ENCODE data around the gene ARL3.
"Not testable (repeated sequence)": the region's sequence is repeated elsewhere in the genome, so short reads cannot be mapped to it uniquely, and the experiment has no call there.

ARL3 gene

DNA sequence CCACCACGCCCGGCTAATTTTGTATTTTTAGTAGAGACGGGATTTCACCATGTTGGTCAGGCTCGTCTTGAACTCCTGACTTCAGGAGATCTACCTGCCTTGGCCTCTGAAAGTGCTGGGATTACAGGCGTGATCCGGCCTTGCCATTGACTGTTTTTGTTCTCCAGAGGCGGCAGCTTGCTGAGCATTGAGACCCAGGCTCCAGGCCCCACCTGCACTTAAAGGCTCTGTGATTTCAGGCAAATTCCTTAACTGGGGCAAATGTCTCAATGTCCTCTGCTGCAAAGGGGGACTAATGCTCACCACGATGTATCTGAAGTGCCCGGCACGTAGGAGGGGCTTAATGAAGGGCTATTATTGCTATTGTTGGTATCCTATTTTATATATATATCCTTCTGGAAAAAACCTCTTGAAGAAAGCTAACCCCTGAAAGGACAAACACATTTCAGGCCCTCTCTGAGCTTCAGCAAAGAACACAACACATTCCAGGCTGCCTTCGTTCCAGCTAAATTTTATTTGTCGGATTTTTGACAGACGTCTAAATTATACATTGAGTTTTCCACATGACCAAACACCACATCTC lies 40.9 kb downstream of the ARL3 start:
- Histone ChIP-seq H3K27ac (peak overlapping the region; percentile 93), H3K4me3 (ENCODE audit: low read depth, low read length) (no peak overlapping the region), H3K27me3 (replicated peaks) (no peaks in the 10 kb centered on the region), H3K36me3 (replicated peaks) (no peaks in the 10 kb centered on the region)
- DNase-seq: no peak
- no peak for TF ChIP-seq CTCF (IDR thresholded peaks at IDR 0.05; ENCODE audit: low read depth, low read length, missing control alignments)
- in situ Hi-C loops (cut with HindIII; ENCODE audit: low pct_ligation_motif_present, low sequenced_read_pairs): no loop called here

DNA sequence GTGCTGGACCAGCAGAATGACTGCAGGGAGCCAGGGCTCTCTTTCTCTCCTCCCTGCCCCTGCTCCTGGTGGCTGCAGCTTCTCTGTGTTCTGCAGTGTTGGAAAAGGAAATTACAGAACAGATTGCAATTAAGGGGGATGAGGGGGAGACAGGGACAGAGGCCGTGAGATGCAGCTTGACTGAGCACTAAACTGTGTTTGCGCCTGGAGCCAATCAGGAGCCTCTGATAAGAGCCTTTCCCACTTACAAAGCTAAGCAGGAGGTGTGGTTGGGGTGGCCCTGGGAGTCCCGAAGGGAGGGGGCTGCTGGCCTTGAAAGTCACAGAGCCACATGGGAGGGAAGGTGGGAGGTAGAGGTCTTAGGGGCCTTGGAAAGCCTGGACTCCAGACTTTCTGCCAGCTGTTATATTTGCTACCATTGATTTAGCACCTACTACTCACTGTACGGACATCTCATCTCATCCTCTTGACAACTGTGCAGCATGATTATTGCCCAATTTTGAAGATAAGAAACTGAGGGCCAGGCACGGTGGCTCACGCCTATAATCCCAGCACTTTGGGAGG lies 43.2 kb downstream of the ARL3 start:
- Histone ChIP-seq H3K27me3 (replicated peaks) (no peaks in the 10 kb centered on the region), H3K27ac (no peak overlapping the region), H3K4me3 (ENCODE audit: low read depth, low read length) (no peak overlapping the region), H3K36me3 (replicated peaks) (no peaks in the 10 kb centered on the region)
- TF ChIP-seq CTCF (IDR thresholded peaks at IDR 0.05; ENCODE audit: low read depth, low read length, missing control alignments): no peak
- in situ Hi-C loops (cut with HindIII; ENCODE audit: low pct_ligation_motif_present, low sequenced_read_pairs): no loop called here
- DNase-seq: no peak

DNA sequence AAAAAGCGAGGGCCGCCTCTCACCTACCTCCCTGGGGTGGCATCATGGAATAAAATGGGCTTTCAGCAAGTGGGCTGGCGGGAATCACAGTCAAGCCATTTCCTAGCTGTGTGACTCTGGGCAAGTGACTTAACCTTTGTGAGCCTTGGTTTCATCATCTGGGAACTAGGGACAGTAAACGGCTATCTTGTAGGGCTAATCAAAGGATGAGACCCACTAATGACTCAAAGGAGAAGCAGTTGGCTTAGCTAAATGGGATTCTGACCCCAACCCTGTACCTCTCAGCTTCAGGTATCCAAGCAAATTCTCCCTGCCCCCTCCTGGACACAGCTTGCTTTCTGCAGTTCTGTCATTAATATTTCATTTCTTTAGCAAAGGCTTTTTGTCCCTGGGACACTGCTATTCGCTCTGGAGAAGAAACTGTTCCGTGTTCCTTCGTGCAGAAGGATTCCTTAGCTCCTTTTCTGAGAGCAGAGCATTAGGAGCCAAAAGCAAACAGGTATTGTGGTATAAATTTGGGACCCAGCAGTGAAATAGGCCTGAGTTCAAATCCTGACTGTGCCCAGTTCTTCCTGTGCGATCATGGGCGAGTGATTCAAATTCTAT lies 44.0 kb downstream of the ARL3 start:
- Histone ChIP-seq H3K27me3 (replicated peaks) (no peaks in the 10 kb centered on the region), H3K4me3 (ENCODE audit: low read depth, low read length) (no peak overlapping the region), H3K27ac (no peak overlapping the region), H3K36me3 (replicated peaks) (no peaks in the 10 kb centered on the region)
- in situ Hi-C loops (cut with HindIII; ENCODE audit: low pct_ligation_motif_present, low sequenced_read_pairs): no loop called here
- no peak for TF ChIP-seq CTCF (IDR thresholded peaks at IDR 0.05; ENCODE audit: low read depth, low read length, missing control alignments)
- no peak for DNase-seq

- Histone ChIP-seq H3K27ac (no peak overlapping the region), H3K27me3 (replicated peaks) (no peaks in the 10 kb centered on the region), H3K4me3 (ENCODE audit: low read depth, low read length) (no peak overlapping the region), H3K36me3 (replicated peaks) (no peaks in the 10 kb centered on the region)
- DNase-seq: no peak
- in situ Hi-C loops (cut with HindIII; ENCODE audit: low pct_ligation_motif_present, low sequenced_read_pairs): no loop called here
- peak; percentile 80 for TF ChIP-seq CTCF (IDR thresholded peaks at IDR 0.05; ENCODE audit: low read depth, low read length, missing control alignments)
Measured at GRCh38 chr10:102669206-102670064, 44.8 kb downstream of the ARL3 start.

DNA sequence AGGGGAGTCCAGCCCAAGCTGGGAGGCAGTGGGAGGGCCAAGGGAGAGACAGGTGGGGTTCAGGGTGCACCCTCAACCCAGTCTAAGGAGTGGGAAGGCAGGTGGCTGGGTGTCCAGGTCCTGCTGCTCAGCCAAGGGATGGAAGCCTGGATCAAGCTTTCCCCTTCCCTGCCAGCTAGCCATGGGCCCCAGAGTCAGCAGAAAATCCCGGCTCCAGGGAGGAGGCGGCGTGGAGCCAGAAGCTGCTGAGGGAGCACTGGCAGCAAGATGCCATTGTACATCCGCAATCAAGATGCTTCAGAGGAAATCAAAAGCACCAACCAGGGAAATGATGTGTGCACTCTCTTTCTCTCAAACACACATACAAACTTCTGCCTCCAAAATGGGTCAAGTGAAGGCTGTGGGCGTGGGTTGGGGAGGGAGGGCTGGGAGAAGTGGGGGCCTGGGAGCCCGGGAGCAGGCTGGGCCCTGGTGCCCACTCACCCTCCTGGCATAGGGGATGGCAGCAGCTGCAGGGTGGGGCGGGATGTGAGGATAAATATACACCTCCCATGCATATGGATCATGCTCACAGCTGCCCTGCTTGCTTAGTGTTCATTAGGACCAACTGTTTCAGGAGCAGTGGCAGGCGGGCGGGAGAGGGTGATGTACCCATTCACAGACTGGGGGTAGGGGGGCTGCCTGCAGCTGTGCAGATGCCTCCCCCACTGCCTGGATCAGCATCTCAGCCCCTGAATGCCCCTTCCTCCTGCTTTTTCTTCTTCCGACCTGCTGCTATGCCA lies 45.7 kb downstream of the ARL3 start:
- Histone ChIP-seq H3K27ac (no peak overlapping the region), H3K36me3 (replicated peaks) (no peaks in the 10 kb centered on the region), H3K4me3 (ENCODE audit: low read depth, low read length) (no peak overlapping the region), H3K27me3 (replicated peaks) (no peaks in the 10 kb centered on the region)
- no peak for DNase-seq
- in situ Hi-C loops (cut with HindIII; ENCODE audit: low pct_ligation_motif_present, low sequenced_read_pairs): no loop called here
- TF ChIP-seq CTCF (IDR thresholded peaks at IDR 0.05; ENCODE audit: low read depth, low read length, missing control alignments): no peak

DNA sequence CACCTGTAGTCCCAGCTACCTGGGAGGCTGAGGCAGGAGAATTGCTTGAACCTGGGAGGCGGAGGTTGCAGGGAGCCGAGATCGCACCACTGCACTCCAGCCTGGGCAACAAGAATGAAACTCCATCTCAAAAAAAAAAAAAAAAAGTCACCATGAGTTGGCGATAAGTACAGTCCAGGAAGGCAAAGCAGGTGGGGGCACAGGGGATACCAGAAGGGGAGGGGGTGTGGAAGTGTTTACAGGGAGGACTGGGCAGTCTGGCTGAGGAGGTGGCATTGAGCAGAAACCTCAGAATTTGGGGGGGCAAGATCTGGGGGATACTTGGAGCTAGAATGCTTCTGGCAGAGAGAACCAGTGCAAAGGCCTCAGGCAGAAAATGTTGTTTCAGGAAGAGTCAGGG lies 46.8 kb downstream of the ARL3 start:
- H3K27ac ChIP-seq; H3K36me3 ChIP-seq (replicated peaks); H3K4me3 ChIP-seq (ENCODE audit: low read depth, low read length); H3K27me3 ChIP-seq (replicated peaks); DNase-seq; in situ Hi-C loops (cut with HindIII; ENCODE audit: low pct_ligation_motif_present, low sequenced_read_pairs): not testable (repeated sequence)
